ENCODE measurements around the gene TGFBR3.

GRCh38 chr1:91929250-91929649, 43.3 kb upstream of the TGFBR3 start:
- TF ChIP-seq REST (IDR thresholded peaks at IDR 0.05; ENCODE audit: insufficient read depth in 1 of 2, low read depth in 2 of 2, low read length in 1 of 2) (no peak), POLR2AphosphoS5 (IDR thresholded peaks at IDR 0.05; ENCODE audit: low read depth, low read length) (no peak)

All from Panc1 (cell line).